HG03135 (cell line): Measurements from ENCODE around the gene KCTD15.

Experiments used
- ATAC-seq: cut with Tn5 transposase; IDR thresholded peaks from one replicate; pipeline ENCODE4 v1.9.1; 2021; ENCODE audit warnings: mild to moderate bottlenecking, moderate library complexity; ENCODE audit not compliant: unreplicated experiment

Gene KCTD15

DNA sequence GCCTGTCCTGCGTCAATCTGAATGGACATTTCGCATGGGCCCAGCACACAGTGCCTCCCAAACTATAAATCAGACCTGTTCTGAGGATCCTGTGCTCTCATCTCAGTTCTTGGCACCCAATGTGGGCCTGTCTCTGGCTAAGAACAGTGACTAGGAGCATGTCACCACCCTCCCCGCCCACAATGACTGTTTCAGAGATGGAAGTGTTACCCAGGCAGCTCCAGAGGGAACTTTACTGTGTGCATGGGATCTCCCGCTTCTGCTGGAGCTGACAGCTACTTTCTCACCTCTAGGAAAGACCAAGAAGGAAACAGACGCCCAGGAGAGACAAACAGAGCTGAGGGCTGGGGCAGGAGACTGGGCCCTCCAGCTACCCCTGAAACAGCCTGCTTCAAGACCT is 45.0 kb downstream of the KCTD15 start:
- no peak for ATAC-seq

DNA sequence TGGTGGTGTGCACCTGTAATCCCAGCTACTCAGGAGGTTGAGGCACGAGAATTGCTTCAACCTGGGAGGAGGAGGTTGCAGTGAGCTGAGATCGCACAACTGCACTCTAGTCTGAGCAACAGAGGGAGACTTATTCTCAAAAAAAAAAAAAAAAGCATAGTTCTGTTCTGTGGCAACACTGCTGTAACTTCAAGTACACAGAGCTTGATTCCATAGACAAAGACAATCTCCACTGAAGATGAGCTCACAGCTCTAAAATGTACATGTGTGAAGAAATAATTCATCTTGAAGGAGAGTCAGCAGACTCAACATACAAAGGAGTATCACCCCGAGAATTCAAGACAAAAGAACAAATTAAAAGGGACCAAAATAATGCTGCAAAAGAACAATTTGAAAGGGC is 47.8 kb downstream of the KCTD15 start:
- no peak for ATAC-seq

DNA sequence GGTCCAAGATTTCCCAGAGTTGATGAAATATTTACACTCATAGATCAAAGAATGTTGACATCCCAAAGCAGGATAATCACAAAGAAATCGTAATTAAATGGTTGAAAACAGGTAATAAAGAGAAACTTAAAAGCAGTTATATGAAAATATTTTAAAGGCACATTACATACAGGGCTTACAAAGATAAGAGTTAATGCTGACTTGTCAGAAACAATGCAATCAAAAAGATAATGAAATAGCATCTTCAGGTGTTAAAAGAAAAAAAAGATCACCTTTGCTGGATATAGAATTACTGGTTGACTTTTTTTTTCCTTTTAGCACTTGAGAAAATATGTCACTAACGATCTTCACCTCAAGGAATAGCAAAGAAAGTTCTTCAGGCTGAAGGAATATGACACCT is 48.8 kb downstream of the KCTD15 start:
- no peak for ATAC-seq

DNA sequence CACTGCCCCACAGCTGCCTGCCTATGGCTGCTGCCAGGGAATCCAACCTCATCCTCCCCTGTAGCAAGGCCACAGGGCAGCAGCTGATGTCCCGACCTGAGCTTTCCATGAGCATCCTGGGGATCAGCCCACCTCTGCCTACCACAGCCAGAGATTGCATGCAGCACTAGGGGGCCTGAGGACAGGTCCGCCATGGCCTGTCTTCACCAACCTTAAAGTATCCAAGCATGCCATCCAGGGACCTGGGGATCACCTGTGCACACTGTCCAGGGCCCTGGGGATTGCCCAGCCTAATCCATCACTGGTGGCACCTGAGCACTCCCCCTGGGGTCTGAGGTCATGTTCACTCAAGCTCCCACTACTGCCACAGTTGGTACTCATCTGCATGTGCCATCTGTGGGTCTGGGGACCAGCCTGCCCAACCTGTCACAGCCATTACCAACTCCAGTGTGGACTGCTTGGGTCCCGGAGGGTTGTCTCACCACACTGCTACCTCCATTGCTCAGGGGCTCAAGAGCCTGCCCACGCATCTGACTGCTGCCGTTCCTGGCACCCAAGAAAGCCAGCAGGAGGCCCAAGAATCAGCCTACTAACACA is 53.0 kb downstream of the KCTD15 start:
- ATAC-seq, result no peak

GRCh38 chr19:33859016-33859415 is 62.3 kb downstream of the KCTD15 start:
- no peak for ATAC-seq

GRCh38 chr19:33860312-33861090 is 63.8 kb downstream of the KCTD15 start:
- ATAC-seq, result no peak

- ATAC-seq, result no peak
Observed at GRCh38 chr19:33861950-33862349, 65.3 kb downstream of the KCTD15 start.

- no peak for ATAC-seq
Observed at GRCh38 chr19:33862981-33863380, 66.3 kb downstream of the KCTD15 start.

DNA sequence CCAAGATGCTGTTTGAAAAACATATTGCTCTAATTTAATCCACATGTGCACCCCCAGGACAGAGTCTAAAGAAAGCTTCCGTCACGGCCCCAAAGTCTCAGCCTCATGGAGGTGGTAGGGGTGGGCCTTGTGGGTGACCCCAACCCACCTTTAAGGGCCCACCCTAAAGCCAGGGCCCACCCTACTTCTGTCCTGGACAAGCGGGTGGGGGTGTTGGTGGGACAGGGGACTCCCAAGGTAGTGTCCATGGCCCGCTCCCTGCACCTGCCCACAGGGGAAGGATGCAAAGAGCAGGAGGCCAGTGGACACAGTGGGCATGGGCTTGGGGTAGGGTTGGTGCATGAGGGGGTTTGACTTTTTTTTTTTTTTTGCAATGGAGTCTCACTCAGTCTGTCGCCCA is 66.8 kb downstream of the KCTD15 start:
- ATAC-seq, result no peak

DNA sequence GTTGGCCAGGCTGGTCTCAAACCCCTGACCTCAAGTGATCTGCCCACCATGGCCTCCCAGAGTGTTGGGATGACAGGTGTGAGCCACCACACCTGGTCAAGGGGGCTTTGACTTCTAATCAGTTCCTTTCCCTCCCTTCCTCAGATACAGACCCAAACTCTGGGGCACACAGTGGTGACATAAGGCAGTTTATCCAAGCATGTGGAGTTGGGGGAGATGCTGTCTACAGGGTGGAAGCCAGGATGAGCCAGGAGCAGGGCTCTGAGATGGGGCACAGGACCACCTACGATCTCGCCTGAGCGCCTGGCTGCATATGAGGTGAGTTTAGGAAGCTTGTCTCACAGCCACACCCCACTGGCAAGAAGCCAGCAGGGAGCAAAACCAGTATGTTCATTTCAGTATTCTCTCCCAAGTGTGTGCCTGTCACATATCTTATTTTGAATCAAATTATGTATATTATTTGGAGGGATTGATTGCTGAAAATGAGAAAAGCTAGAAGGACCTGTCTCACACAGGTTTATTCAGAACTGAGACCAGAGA is 67.7 kb downstream of the KCTD15 start:
- ATAC-seq, result no peak

GRCh38 chr19:33865306-33865705 is 68.6 kb downstream of the KCTD15 start:
- no peak for ATAC-seq
